ENCODE measurements around the gene SLIT3.

The SLIT3 gene

GRCh38 chr5:169335806-169336205, 34.9 kb upstream of the SLIT3 start:
- Histone ChIP-seq H2AFZ (ENCODE audit: low read depth, low read length) (no peak overlapping the region), H4K20me1 (ENCODE audit: insufficient read depth, low read length) (no peaks in the 10 kb centered on the region), H3K9ac (ENCODE audit: low read length) (no peak overlapping the region), H3K4me1 (ENCODE audit: low read length) (no peaks in the 10 kb centered on the region), H3K4me3 (ENCODE audit: low read length) (no peak overlapping the region), H3K36me3 (replicated peaks; ENCODE audit: low read depth, low read length) (no peaks in the 10 kb centered on the region), H3K4me2 (ENCODE audit: low read length) (no peak overlapping the region), H3K27ac (ENCODE audit: low read length) (no peak overlapping the region), H3K79me2 (ENCODE audit: low read length) (no peaks in the 10 kb centered on the region), H3K9me3 (ENCODE audit: insufficient read depth, low read length) (no peaks in the 10 kb centered on the region), H3K27me3 (ENCODE audit: low read depth, low read length) (peaks cover 44% of the 10 kb centered on the region)
- TF ChIP-seq CTCF (IDR thresholded peaks at IDR 0.05; ENCODE audit: low read depth, low read length) (no peak), EZH2phosphoT487 (IDR thresholded peaks at IDR 0.05; ENCODE audit: low read depth) (no peak)

- H4K20me1 ChIP-seq (ENCODE audit: insufficient read depth, low read length): no peaks in the 10 kb centered on the region
- H3K79me2 ChIP-seq (ENCODE audit: low read length): no peaks in the 10 kb centered on the region
- no peaks in the 10 kb centered on the region for H3K36me3 ChIP-seq (replicated peaks; ENCODE audit: low read depth, low read length)
- no peaks in the 10 kb centered on the region for H3K4me1 ChIP-seq (ENCODE audit: low read length)
- peaks cover 35% of the 10 kb centered on the region for H3K27me3 ChIP-seq (ENCODE audit: low read depth, low read length)
- no peak overlapping the region for H3K9ac ChIP-seq (ENCODE audit: low read length)
- no peak overlapping the region for H3K27ac ChIP-seq (ENCODE audit: low read length)
- H2AFZ ChIP-seq (ENCODE audit: low read depth, low read length): no peak overlapping the region
- H3K4me2 ChIP-seq (ENCODE audit: low read length): no peak overlapping the region
- no peaks in the 10 kb centered on the region for H3K9me3 ChIP-seq (ENCODE audit: insufficient read depth, low read length)
- no peak overlapping the region for H3K4me3 ChIP-seq (ENCODE audit: low read length)
- no peak for TF ChIP-seq EZH2phosphoT487 (IDR thresholded peaks at IDR 0.05; ENCODE audit: low read depth)
- no peak for TF ChIP-seq CTCF (IDR thresholded peaks at IDR 0.05; ENCODE audit: low read depth, low read length)
Observed at GRCh38 chr5:169333518-169333917, 32.6 kb upstream of the SLIT3 start.

- no peak overlapping the region for H2AFZ ChIP-seq (ENCODE audit: low read depth, low read length)
- no peaks in the 10 kb centered on the region for H3K4me1 ChIP-seq (ENCODE audit: low read length)
- no peak overlapping the region for H3K27ac ChIP-seq (ENCODE audit: low read length)
- H3K9me3 ChIP-seq (ENCODE audit: insufficient read depth, low read length): no peaks in the 10 kb centered on the region
- no peak for TF ChIP-seq EZH2phosphoT487 (IDR thresholded peaks at IDR 0.05; ENCODE audit: low read depth)
- H3K36me3 ChIP-seq (replicated peaks; ENCODE audit: low read depth, low read length): no peaks in the 10 kb centered on the region
- H3K79me2 ChIP-seq (ENCODE audit: low read length): no peaks in the 10 kb centered on the region
- H3K9ac ChIP-seq (ENCODE audit: low read length): no peak overlapping the region
- H3K27me3 ChIP-seq (ENCODE audit: low read depth, low read length): peaks cover 35% of the 10 kb centered on the region
- no peak overlapping the region for H3K4me3 ChIP-seq (ENCODE audit: low read length)
- no peak overlapping the region for H3K4me2 ChIP-seq (ENCODE audit: low read length)
- no peaks in the 10 kb centered on the region for H4K20me1 ChIP-seq (ENCODE audit: insufficient read depth, low read length)
Observed at GRCh38 chr5:169331292-169331852, 30.4 kb upstream of the SLIT3 start.

GRCh38 chr5:169328401-169328800, 27.5 kb upstream of the SLIT3 start:
- peaks cover 37% of the 10 kb centered on the region for H3K27me3 ChIP-seq (ENCODE audit: low read depth, low read length)
- no peak overlapping the region for H2AFZ ChIP-seq (ENCODE audit: low read depth, low read length)
- no peaks in the 10 kb centered on the region for H3K4me1 ChIP-seq (ENCODE audit: low read length)
- H3K79me2 ChIP-seq (ENCODE audit: low read length): no peaks in the 10 kb centered on the region
- TF ChIP-seq CTCF (IDR thresholded peaks at IDR 0.05; ENCODE audit: low read depth, low read length) (no peak), EZH2phosphoT487 (IDR thresholded peaks at IDR 0.05; ENCODE audit: low read depth) (no peak)
- no peaks in the 10 kb centered on the region for H4K20me1 ChIP-seq (ENCODE audit: insufficient read depth, low read length)
- H3K4me2 ChIP-seq (ENCODE audit: low read length): no peak overlapping the region
- no peaks in the 10 kb centered on the region for H3K9me3 ChIP-seq (ENCODE audit: insufficient read depth, low read length)
- H3K9ac ChIP-seq (ENCODE audit: low read length): no peak overlapping the region
- H3K4me3 ChIP-seq (ENCODE audit: low read length): no peak overlapping the region
- H3K27ac ChIP-seq (ENCODE audit: low read length): no peak overlapping the region
- H3K36me3 ChIP-seq (replicated peaks; ENCODE audit: low read depth, low read length): no peaks in the 10 kb centered on the region
